GM12878 (cell line): Measurements from ENCODE around the gene ARHGEF10L. TPM values are rescaled to one million over a fixed set of nuclear protein-coding genes. Genes with fewer than 3 reads are reported as not detected.

ENCODE experiments used
- ATAC-seq: fragments of 200-7000 bp; cut with Tn5 transposase; 3 replicates; pipeline ENCODE4 v1.9.1; 2020; ENCODE audit warnings: mild to moderate bottlenecking, moderate library complexity
- BruUV-seq: library from RNA; stranded (reverse); fragments of 400-500 nt; replicated peaks from 2 replicates; lab custom pipeline; 2021; lab: Mats Ljungman, UMichigan
- CTCF ChIA-PET: fragments of 300-600 bp; sonication (Branson Sonifier 250); formaldehyde crosslinking; extraction: SDS; loops from one replicate; lab custom pipeline; 2021; ENCODE audit warnings: inconsistent platforms; lab: Yijun Ruan, JAX
- POLR2A ChIA-PET: fragments of 350-600 bp; formaldehyde crosslinking; extraction: SDS; loops from one replicate; lab custom pipeline; 2021; ENCODE audit warnings: inconsistent platforms; lab: Charles Lee
- RAD21 ChIA-PET: fragments of 300-600 bp; sonication (Branson Sonifier 250); formaldehyde crosslinking; loops from one replicate; lab custom pipeline; 2023; ENCODE audit warnings: antibody characterized with exemption; ENCODE audit not compliant: unreplicated experiment; lab: Charles Lee
- SMC1A ChIA-PET: fragments of 300-600 bp; sonication (Branson Sonifier 250); formaldehyde crosslinking; loops from one replicate; lab custom pipeline; 2023; ENCODE audit not compliant: unreplicated experiment, uncharacterized antibody; lab: Charles Lee
- DNase-seq: peaks from one replicate; pipeline ENCODE4 v3.0.0-alpha.2; 2011; ENCODE audit warnings: low read depth, low spot score
- FAIRE-seq: peaks from 3 replicates; lab custom pipeline; 2011; peaks lifted over from hg19 to GRCh38; lab: Jason Lieb, UNC
- H2AFZ ChIP-seq: 2 replicates; pipeline ENCODE4 v1.6.0; 2011; ENCODE audit warnings: low read depth, low read length, control low read depth; ENCODE audit not compliant: control insufficient read depth
- H3K27ac ChIP-seq: 2 replicates; pipeline ENCODE4 v1.5.1; 2011; ENCODE audit warnings: control low read depth; ENCODE audit not compliant: control insufficient read depth, insufficient read depth
- H3K27me3 ChIP-seq, 2 experiments: replicated peaks in 1 of 2; 2 replicates each; pipeline versions ENCODE4 v1.6.0 to v1.6.1; 2011; ENCODE audit warnings: low read length in 1 of 2; ENCODE audit not compliant: control insufficient read depth in 2 of 2, insufficient read depth in 2 of 2
- H3K36me3 ChIP-seq, 2 experiments: 2 replicates each; pipeline ENCODE4 v1.5.1; 2011; ENCODE audit warnings: low read length in 1 of 2; ENCODE audit not compliant: control insufficient read depth in 2 of 2, insufficient read depth in 2 of 2
- H3K4me1 ChIP-seq: 2 replicates; pipeline ENCODE4 v1.6.1; 2011; ENCODE audit warnings: mild to moderate bottlenecking, low read length, moderate library complexity, mixed read lengths; ENCODE audit not compliant: control insufficient read depth, insufficient read depth
- H3K4me2 ChIP-seq: 2 replicates; pipeline ENCODE4 v1.6.0; 2011; ENCODE audit warnings: control low read depth; ENCODE audit not compliant: control insufficient read depth, insufficient read depth
- H3K4me3 ChIP-seq: fragments of 200-600 bp; sonication (generic); 2 replicates; pipeline ENCODE4 v1.5.1; 2016
- H3K79me2 ChIP-seq: 2 replicates; pipeline ENCODE4 v1.6.0; 2011; ENCODE audit warnings: low read length; ENCODE audit not compliant: control insufficient read depth, insufficient read depth
- H3K9ac ChIP-seq: 2 replicates; pipeline ENCODE4 v1.8.0; 2011; ENCODE audit warnings: low read length, control low read depth, mixed read lengths; ENCODE audit not compliant: control insufficient read depth, insufficient read depth
- H3K9me3 ChIP-seq: replicated peaks from 3 replicates; pipeline ENCODE4 v1.5.1; 2011; ENCODE audit warnings: mild to moderate bottlenecking, low read length; ENCODE audit not compliant: control insufficient read depth, insufficient read depth
- H4K20me1 ChIP-seq: 2 replicates; pipeline ENCODE4 v1.6.0; 2011; ENCODE audit not compliant: control insufficient read depth, insufficient read depth
- EP300 ChIP-seq, 2 experiments: fragments of 150-350 bp in 1 of 2; IDR thresholded peaks; 2 replicates each; pipeline ENCODE4 v1.6.1; 2011 to 2012; ENCODE audit warnings: low read depth in 2 of 2, low read length in 2 of 2, borderline replicate concordance in 1 of 2, improper control_type of control experiment in 1 of 2, inconsistent platforms in 1 of 2; ENCODE audit not compliant: control insufficient read depth in 1 of 2
- ESRRA ChIP-seq: IDR thresholded peaks from 2 replicates; pipeline ENCODE4 v1.6.1; 2012; ENCODE audit warnings: mild to moderate bottlenecking, low read length, improper control_type of control experiment
- GABPA ChIP-seq: IDR thresholded peaks from 2 replicates; pipeline ENCODE4 v1.6.1; 2014; ENCODE audit warnings: antibody characterized with exemption, low read depth, mild to moderate bottlenecking, inconsistent platforms
- IRF3 ChIP-seq: fragments of 450-650 bp; IDR thresholded peaks from 2 replicates; pipeline ENCODE4 v1.6.1; 2014; ENCODE audit warnings: mild to moderate bottlenecking
- MAX ChIP-seq: IDR thresholded peaks from 2 replicates; pipeline ENCODE4 v1.6.1; 2012; ENCODE audit warnings: low read depth, low read length, improper control_type of control experiment
- MYC ChIP-seq: IDR thresholded peaks from 2 replicates; pipeline ENCODE4 v1.6.1; 2011; ENCODE audit warnings: mild to moderate bottlenecking, low read length, moderate library complexity, inconsistent platforms; ENCODE audit not compliant: insufficient read depth, insufficient replicate concordance, insufficient read length, severe bottlenecking
- NR2C1 ChIP-seq: fragments of 450-650 bp; IDR thresholded peaks from 2 replicates; pipeline ENCODE4 v1.6.1; 2017; ENCODE audit warnings: antibody characterized with exemption, mild to moderate bottlenecking, moderate library complexity
- NR2C2 ChIP-seq: IDR thresholded peaks from 2 replicates; pipeline ENCODE4 v1.6.1; 2011; ENCODE audit warnings: borderline replicate concordance, low read depth; ENCODE audit not compliant: control insufficient read depth, insufficient read length
- PBX3 ChIP-seq: IDR thresholded peaks from 2 replicates; pipeline ENCODE4 v1.6.1; 2011; ENCODE audit warnings: mild to moderate bottlenecking, low read depth, low read length, moderate library complexity; ENCODE audit not compliant: insufficient replicate concordance
- PML ChIP-seq: IDR thresholded peaks from 2 replicates; pipeline ENCODE4 v1.6.1; 2012; ENCODE audit warnings: low read length, inconsistent platforms
- SIX5 ChIP-seq: IDR thresholded peaks from 2 replicates; pipeline ENCODE4 v1.6.1; 2011; ENCODE audit warnings: mild to moderate bottlenecking, low read depth, low read length, moderate library complexity; ENCODE audit not compliant: severe bottlenecking
- SMAD5 ChIP-seq: IDR thresholded peaks from 2 replicates; pipeline ENCODE4 v1.6.1; 2016; ENCODE audit warnings: antibody characterized with exemption, low read depth
- SP1 ChIP-seq: IDR thresholded peaks from one replicate; pipeline ENCODE4 v1.6.1; 2011; ENCODE audit warnings: low read depth, low read length
- TARDBP ChIP-seq: IDR thresholded peaks from 2 replicates; pipeline ENCODE4 v1.6.1; 2016; ENCODE audit warnings: borderline replicate concordance
- TCF12 ChIP-seq: IDR thresholded peaks from 2 replicates; pipeline ENCODE4 v1.6.1; 2011; ENCODE audit warnings: low read depth, mild to moderate bottlenecking, low read length
- WRNIP1 ChIP-seq: IDR thresholded peaks from 2 replicates; pipeline ENCODE4 v1.6.1; 2011; ENCODE audit warnings: low read depth, low read length, improper control_type of control experiment, borderline replicate concordance
- ZBED1 ChIP-seq: IDR thresholded peaks from 2 replicates; pipeline ENCODE4 v1.6.1; 2016; ENCODE audit warnings: borderline replicate concordance
- WGBS: methylation state at CpG from one replicate; pipeline ENCODE4 v1.1.6; 2016; ENCODE audit warnings: low lambda C conversion rate; ENCODE audit not compliant: insufficient replicate concordance, insufficient coverage; ENCODE audit errors: missing lambda C conversion rate; 5-methylcytosine and 5-hydroxymethylcytosine counted together
- in situ Hi-C: fragments of 300-500 bp; cut with MboI; formaldehyde crosslinking; loops from 9 replicates; pipeline ENCODE4 v1.14.3; 2018; ENCODE audit warnings: mixed read lengths
- intact Hi-C: fragments of 100-400 bp; cut with micrococcal nuclease; formaldehyde crosslinking; loops from one replicate; pipeline ENCODE4 v1.14.2; 2022; ENCODE audit not compliant: unreplicated experiment
- polyA plus RNA-seq, 11 experiments: library from polyadenylated mRNA; depleted of rRNA in 4 of 11; unstranded in 6 of 11; stranded (reverse) in 5 of 11; fragments of >200 nt; fragmentation: Nextera tagmentation in 4 of 11; fragmentation: Illumina TruSeq in 1 of 11; extraction: Ambion mirVana in 4 of 11; extraction: Trizol in 1 of 11; gene quantifications; 1 replicate in 1 of 11; 2 replicates in 10 of 11; pipeline versions ENCODE4 v1.2.1 to v1.2.3, GENCODE V29; 2011 to 2016; ENCODE audit warnings: inconsistent platforms in 2 of 11, missing spikeins in 2 of 11, low read depth in 1 of 11
- total RNA-seq, 4 experiments: library from RNA; depleted of rRNA in 3 of 4; stranded (reverse); fragments of >200 nt in 3 of 4; fragmentation: Illumina TruSeq in 1 of 4; extraction: Trizol in 1 of 4; gene quantifications; 2 replicates each; pipeline versions ENCODE4 v1.2.1 to v1.2.3, GENCODE V29; 2013 to 2021

Gene ARHGEF10L
- total and polyA plus RNA-seq, 10 of the 15 experiments (the other 5 are each of a cell fraction or from before 2014, with no cell fraction given): 0.05 to 0.94 (median 0.28) TPM; not detected in 2

- POLR2A ChIA-PET: no interaction called here
- Histone ChIP-seq H3K9me3 (no peaks in the 10 kb centered on the region), H3K79me2 (no peaks in the 10 kb centered on the region), H3K4me2 (no peak overlapping the region), H2AFZ (no peak overlapping the region), H3K36me3 (no peaks in the 10 kb centered on the region), H3K4me3 (no peak overlapping the region), H3K27ac (no peak overlapping the region), H3K27me3 (no peaks in the 10 kb centered on the region; a peak in 2 of 4 replicates), H3K4me1 (no peaks in the 10 kb centered on the region), H4K20me1 (no peaks in the 10 kb centered on the region), H3K9ac (no peak overlapping the region)
- no peak for FAIRE-seq
- in situ Hi-C loops: no loop called here
- TF ChIP-seq PML: no peak
- no peak for TF ChIP-seq ESRRA
- TF ChIP-seq NR2C2: no peak
- TF ChIP-seq MAX: no peak
- no peak for TF ChIP-seq WRNIP1
- no TSS peak for BruUV-seq
- intact Hi-C loops: no loop called here
- RAD21 ChIA-PET: no interaction called here
- DNase-seq: no peak
- CTCF ChIA-PET: no interaction called here
- SMC1A ChIA-PET: no interaction called here
- no peak for ATAC-seq
- WGBS: 48% methylated on average over 21 of the region's 21 CpGs
These were observed 194.2 kb downstream of the ARHGEF10L start for GRCh38 chr1:17733661-17734060.

GRCh38 chr1:17734609-17735008 is 195.1 kb downstream of the ARHGEF10L start:
- Histone ChIP-seq H3K4me3 (no peak overlapping the region), H3K4me2 (no peak overlapping the region), H3K9me3 (no peaks in the 10 kb centered on the region), H3K9ac (no peak overlapping the region), H3K4me1 (no peaks in the 10 kb centered on the region), H3K79me2 (no peaks in the 10 kb centered on the region), H3K27ac (no peak overlapping the region), H2AFZ (no peak overlapping the region), H4K20me1 (no peaks in the 10 kb centered on the region), H3K27me3 (no peaks in the 10 kb centered on the region; a peak in 2 of 4 replicates), H3K36me3 (no peaks in the 10 kb centered on the region)
- DNase-seq (no peak), FAIRE-seq (no peak), ATAC-seq (no peak)
- SMC1A ChIA-PET: no interaction called here
- POLR2A ChIA-PET: no interaction called here
- in situ Hi-C loops: no loop called here
- RAD21 ChIA-PET: interaction anchor here (0.5 kb wide), 1 partner anchor 1083 kb away, joined by 3 read pairs; no protein-coding TSS in a partner anchor
- 56% methylated on average over 7 of the region's 7 CpGs for WGBS
- TF ChIP-seq IRF3: no peak
- TF ChIP-seq MYC: no peak
- no peak for TF ChIP-seq SIX5
- TF ChIP-seq ZBED1: no peak
- TF ChIP-seq TARDBP: no peak
- TF ChIP-seq EP300 (IDR thresholded peaks at IDR 0.05; ENCODE audit: borderline replicate concordance in 1 of 2, control insufficient read depth in 1 of 2, low read depth in 2 of 2, low read length in 2 of 2): no peak
- TF ChIP-seq NR2C1: no peak
- TF ChIP-seq TCF12: no peak
- no peak for TF ChIP-seq SMAD5
- TF ChIP-seq SP1: no peak
- no peak for TF ChIP-seq PBX3
- TF ChIP-seq GABPA: no peak
- no TSS peak for BruUV-seq
- intact Hi-C loops: no loop called here
- CTCF ChIA-PET: no interaction called here
